GM12878 (cell line): ENCODE results near the gene NRG2.

Source experiments
- CBX3 ChIP-seq: fragments of 200-600 bp; sonication (generic); IDR thresholded peaks from 2 replicates; pipeline ENCODE4 v1.6.1; 2016; ENCODE audit warnings: low read depth, borderline replicate concordance
- EP300 ChIP-seq, 2 experiments: fragments of 150-350 bp in 1 of 2; IDR thresholded peaks; 2 replicates each; pipeline ENCODE4 v1.6.1; 2011 to 2012; ENCODE audit warnings: low read depth in 2 of 2, low read length in 2 of 2, borderline replicate concordance in 1 of 2, improper control_type of control experiment in 1 of 2, inconsistent platforms in 1 of 2; ENCODE audit not compliant: control insufficient read depth in 1 of 2
- SIN3A ChIP-seq: IDR thresholded peaks from 2 replicates; pipeline ENCODE4 v1.6.1; 2012; ENCODE audit warnings: low read depth, low read length, improper control_type of control experiment
- TAF1 ChIP-seq: IDR thresholded peaks from 2 replicates; pipeline ENCODE4 v1.6.1; 2011; ENCODE audit warnings: mild to moderate bottlenecking, low read depth, low read length, borderline replicate concordance
- TF ChIP-seq, protein P1 (sequence below), 3 experiments: IDR thresholded peaks in 2 of 3; conservative IDR thresholded peaks in 1 of 3; 2 replicates each; pipeline ENCODE4 v1.5.1; 2011; ENCODE audit warnings: low read depth in 3 of 3, low read length in 3 of 3, mild to moderate bottlenecking in 3 of 3, control low read depth in 2 of 3, moderate library complexity in 2 of 3, inconsistent platforms in 1 of 3, mixed read lengths in 1 of 3; ENCODE audit not compliant: control insufficient read depth in 2 of 3, insufficient read depth in 1 of 3; ENCODE audit errors: extremely low read depth in 1 of 3
- TF ChIP-seq, protein P2 (sequence below): IDR thresholded peaks from 2 replicates; pipeline ENCODE4 v1.6.1; 2011; ENCODE audit warnings: mild to moderate bottlenecking, low read depth, low read length, moderate library complexity; ENCODE audit not compliant: insufficient replicate concordance

GRCh38 chr5:139976703-139977102 is 66.4 kb downstream of the NRG2 start:
- TF ChIP-seq, protein P1, sequence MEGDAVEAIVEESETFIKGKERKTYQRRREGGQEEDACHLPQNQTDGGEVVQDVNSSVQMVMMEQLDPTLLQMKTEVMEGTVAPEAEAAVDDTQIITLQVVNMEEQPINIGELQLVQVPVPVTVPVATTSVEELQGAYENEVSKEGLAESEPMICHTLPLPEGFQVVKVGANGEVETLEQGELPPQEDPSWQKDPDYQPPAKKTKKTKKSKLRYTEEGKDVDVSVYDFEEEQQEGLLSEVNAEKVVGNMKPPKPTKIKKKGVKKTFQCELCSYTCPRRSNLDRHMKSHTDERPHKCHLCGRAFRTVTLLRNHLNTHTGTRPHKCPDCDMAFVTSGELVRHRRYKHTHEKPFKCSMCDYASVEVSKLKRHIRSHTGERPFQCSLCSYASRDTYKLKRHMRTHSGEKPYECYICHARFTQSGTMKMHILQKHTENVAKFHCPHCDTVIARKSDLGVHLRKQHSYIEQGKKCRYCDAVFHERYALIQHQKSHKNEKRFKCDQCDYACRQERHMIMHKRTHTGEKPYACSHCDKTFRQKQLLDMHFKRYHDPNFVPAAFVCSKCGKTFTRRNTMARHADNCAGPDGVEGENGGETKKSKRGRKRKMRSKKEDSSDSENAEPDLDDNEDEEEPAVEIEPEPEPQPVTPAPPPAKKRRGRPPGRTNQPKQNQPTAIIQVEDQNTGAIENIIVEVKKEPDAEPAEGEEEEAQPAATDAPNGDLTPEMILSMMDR (IDR thresholded peaks at IDR 0.05 in 2 of 3, conservative IDR thresholded peaks at IDR 0.05 in 1 of 3; ENCODE audit: control insufficient read depth in 2 of 3, extremely low read depth in 1 of 3, insufficient read depth in 1 of 3, low read depth in 3 of 3, low read length in 3 of 3), result no peak
- TF ChIP-seq CBX3, result no peak
- no peak for TF ChIP-seq EP300 (IDR thresholded peaks at IDR 0.05; ENCODE audit: borderline replicate concordance in 1 of 2, control insufficient read depth in 1 of 2, low read depth in 2 of 2, low read length in 2 of 2)
- no peak for TF ChIP-seq TAF1
- no peak for TF ChIP-seq SIN3A
- TF ChIP-seq, protein P2, sequence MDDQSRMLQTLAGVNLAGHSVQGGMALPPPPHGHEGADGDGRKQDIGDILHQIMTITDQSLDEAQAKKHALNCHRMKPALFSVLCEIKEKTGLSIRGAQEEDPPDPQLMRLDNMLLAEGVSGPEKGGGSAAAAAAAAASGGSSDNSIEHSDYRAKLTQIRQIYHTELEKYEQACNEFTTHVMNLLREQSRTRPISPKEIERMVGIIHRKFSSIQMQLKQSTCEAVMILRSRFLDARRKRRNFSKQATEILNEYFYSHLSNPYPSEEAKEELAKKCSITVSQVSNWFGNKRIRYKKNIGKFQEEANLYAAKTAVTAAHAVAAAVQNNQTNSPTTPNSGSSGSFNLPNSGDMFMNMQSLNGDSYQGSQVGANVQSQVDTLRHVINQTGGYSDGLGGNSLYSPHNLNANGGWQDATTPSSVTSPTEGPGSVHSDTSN, result no peak
